ENCODE measurements around the gene ARMC3. TPM values are rescaled to one million over a fixed set of nuclear protein-coding genes. Genes with fewer than 3 reads are reported as not detected.

Gene ARMC3, protein sequence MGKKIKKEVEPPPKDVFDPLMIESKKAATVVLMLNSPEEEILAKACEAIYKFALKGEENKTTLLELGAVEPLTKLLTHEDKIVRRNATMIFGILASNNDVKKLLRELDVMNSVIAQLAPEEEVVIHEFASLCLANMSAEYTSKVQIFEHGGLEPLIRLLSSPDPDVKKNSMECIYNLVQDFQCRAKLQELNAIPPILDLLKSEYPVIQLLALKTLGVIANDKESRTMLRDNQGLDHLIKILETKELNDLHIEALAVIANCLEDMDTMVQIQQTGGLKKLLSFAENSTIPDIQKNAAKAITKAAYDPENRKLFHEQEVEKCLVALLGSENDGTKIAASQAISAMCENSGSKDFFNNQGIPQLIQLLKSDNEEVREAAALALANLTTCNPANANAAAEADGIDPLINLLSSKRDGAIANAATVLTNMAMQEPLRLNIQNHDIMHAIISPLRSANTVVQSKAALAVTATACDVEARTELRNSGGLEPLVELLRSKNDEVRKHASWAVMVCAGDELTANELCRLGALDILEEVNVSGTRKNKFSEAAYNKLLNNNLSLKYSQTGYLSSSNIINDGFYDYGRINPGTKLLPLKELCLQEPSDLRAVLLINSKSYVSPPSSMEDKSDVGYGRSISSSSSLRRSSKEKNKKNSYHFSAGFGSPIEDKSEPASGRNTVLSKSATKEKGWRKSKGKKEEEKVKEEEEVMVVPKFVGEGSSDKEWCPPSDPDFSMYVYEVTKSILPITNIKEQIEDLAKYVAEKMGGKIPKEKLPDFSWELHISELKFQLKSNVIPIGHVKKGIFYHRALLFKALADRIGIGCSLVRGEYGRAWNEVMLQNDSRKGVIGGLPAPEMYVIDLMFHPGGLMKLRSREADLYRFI
- under 1 TPM in 1 of 2 donors, not detected in 1; 0.05 TPM for total RNA-seq
- not detected for polyA plus RNA-seq

DNA sequence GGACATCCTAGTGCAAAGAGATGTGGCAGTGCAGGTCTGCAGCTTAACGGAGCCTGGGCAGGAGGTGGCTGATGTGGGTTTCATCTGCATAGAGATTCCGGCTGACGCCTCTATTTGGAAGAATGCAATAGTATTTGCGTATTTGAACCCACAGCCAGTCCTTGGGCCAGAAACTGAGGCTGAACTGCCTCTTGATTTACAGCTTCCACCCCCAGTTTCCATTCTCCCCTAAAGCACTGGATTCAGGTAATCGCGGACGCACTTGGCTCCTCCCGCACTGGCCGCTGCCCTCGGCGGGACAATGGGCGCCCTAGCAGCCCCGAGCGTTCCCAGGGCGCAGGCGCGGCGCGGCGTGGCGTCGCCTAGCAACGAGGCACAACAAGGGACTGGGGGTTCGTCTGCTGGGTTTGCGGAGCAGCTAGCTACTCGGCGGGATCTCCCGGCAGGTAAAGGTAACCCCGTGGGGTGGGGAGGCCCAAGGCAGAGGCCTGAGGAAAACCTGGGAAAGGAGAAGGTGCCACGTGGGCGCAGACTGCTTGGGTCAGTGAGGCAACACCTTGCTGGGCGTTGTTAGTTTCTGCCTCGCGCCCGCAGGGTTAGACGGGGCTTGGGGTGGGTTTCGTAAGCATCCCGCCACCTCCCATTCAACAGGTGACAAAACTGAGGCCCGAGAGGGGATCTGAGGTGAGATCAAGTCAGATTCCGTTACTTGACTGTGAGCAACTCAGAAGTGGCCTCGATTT is at the start of gene ARMC3:
Gene ARMC3 (plus strand): TSS at position 393 of the 743 bp plus-strand sequence. CDS start 3,944 bp downstream, outside the sequence.
- H3K27me3 ChIP-seq (ENCODE audit: control insufficient read depth in 4 of 4, insufficient read depth in 4 of 4, low read length in 3 of 4) = peaks cover 0 to 2% (median 0%) of the 10 kb centered on the region in 4 donors
- H3K27ac ChIP-seq (ENCODE audit: low read depth in 1 of 2, low read length in 2 of 2) = no peak within 1 kb of the TSS
- TF ChIP-seq FOXA1 (IDR thresholded peaks at IDR 0.05) = no peak
- TF ChIP-seq RXRA (IDR thresholded peaks at IDR 0.05) = no peak
- TF ChIP-seq HNF4A (conservative IDR thresholded peaks at IDR 0.05) = no peak
- TF ChIP-seq, protein P1, sequence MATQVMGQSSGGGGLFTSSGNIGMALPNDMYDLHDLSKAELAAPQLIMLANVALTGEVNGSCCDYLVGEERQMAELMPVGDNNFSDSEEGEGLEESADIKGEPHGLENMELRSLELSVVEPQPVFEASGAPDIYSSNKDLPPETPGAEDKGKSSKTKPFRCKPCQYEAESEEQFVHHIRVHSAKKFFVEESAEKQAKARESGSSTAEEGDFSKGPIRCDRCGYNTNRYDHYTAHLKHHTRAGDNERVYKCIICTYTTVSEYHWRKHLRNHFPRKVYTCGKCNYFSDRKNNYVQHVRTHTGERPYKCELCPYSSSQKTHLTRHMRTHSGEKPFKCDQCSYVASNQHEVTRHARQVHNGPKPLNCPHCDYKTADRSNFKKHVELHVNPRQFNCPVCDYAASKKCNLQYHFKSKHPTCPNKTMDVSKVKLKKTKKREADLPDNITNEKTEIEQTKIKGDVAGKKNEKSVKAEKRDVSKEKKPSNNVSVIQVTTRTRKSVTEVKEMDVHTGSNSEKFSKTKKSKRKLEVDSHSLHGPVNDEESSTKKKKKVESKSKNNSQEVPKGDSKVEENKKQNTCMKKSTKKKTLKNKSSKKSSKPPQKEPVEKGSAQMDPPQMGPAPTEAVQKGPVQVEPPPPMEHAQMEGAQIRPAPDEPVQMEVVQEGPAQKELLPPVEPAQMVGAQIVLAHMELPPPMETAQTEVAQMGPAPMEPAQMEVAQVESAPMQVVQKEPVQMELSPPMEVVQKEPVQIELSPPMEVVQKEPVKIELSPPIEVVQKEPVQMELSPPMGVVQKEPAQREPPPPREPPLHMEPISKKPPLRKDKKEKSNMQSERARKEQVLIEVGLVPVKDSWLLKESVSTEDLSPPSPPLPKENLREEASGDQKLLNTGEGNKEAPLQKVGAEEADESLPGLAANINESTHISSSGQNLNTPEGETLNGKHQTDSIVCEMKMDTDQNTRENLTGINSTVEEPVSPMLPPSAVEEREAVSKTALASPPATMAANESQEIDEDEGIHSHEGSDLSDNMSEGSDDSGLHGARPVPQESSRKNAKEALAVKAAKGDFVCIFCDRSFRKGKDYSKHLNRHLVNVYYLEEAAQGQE (IDR thresholded peaks at IDR 0.05) = no peak
- TF ChIP-seq TAF1 (conservative IDR thresholded peaks at IDR 0.05) = no peak
- TF ChIP-seq, protein P2, sequence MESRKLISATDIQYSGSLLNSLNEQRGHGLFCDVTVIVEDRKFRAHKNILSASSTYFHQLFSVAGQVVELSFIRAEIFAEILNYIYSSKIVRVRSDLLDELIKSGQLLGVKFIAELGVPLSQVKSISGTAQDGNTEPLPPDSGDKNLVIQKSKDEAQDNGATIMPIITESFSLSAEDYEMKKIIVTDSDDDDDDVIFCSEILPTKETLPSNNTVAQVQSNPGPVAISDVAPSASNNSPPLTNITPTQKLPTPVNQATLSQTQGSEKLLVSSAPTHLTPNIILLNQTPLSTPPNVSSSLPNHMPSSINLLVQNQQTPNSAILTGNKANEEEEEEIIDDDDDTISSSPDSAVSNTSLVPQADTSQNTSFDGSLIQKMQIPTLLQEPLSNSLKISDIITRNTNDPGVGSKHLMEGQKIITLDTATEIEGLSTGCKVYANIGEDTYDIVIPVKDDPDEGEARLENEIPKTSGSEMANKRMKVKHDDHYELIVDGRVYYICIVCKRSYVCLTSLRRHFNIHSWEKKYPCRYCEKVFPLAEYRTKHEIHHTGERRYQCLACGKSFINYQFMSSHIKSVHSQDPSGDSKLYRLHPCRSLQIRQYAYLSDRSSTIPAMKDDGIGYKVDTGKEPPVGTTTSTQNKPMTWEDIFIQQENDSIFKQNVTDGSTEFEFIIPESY (IDR thresholded peaks at IDR 0.05) = no peak
- WGBS = 12% methylated on average over 41 of the region's 41 CpGs
- H3K9ac ChIP-seq (ENCODE audit: low read depth in 1 of 2, low read length in 2 of 2) = no peak within 1 kb of the TSS
- H3K4me1 ChIP-seq (ENCODE audit: control insufficient read depth in 4 of 4, insufficient read depth in 4 of 4, low read length in 3 of 4) = peaks cover 0 to 3% (median 0%) of the 10 kb centered on the region in 4 donors
- peak; percentile 68 for DNase-seq (ENCODE audit: low spot score)
- peak within 1 kb of the TSS in 2 of 3 donors; percentile 3 to 40 for H3K4me3 ChIP-seq (ENCODE audit: low read depth in 1 of 3, low read length in 3 of 3)
- no peaks in the 10 kb centered on the region for H3K9me3 ChIP-seq (ENCODE audit: control insufficient read depth in 4 of 4, low read length in 3 of 4)
- no peaks in the 10 kb centered on the region for H3K36me3 ChIP-seq (ENCODE audit: control insufficient read depth in 4 of 4, insufficient read depth in 3 of 4, low read depth in 1 of 4, low read length in 3 of 4)

DNA sequence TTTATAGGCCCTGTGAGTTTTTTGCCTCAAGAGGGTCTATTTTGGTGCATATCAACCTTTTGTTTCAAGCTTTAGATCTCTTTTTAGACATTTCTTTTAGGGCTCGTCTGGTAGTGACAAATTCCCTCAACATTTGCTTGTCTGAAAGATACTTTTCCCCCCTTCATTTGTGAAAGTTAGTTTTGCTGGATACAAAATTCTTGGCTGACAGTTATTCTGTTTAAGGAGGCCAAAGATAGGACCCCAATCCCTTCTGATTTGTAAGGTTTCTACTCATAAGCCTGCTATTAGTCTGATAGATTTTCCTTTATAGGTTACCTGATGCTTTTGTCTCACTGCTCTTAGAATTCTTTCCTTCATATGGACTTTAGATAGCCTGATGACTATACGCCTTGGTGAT is 36.1 kb upstream of the ARMC3 start:
- no peak overlapping the region for H3K4me3 ChIP-seq (ENCODE audit: low read depth in 1 of 3, low read length in 3 of 3)
- no peak overlapping the region for H3K9ac ChIP-seq (ENCODE audit: low read depth in 1 of 2, low read length in 2 of 2)
- no peak overlapping the region for H3K27ac ChIP-seq (ENCODE audit: low read depth in 1 of 2, low read length in 2 of 2)
- no peak for DNase-seq (ENCODE audit: low spot score)
- no peaks in the 10 kb centered on the region for H3K27me3 ChIP-seq (ENCODE audit: control insufficient read depth in 4 of 4, insufficient read depth in 4 of 4, low read length in 3 of 4)
- H3K9me3 ChIP-seq (ENCODE audit: control insufficient read depth in 4 of 4, low read length in 3 of 4) = peaks cover 0 to 4% (median 0%) of the 10 kb centered on the region in 4 donors
- WGBS = 81% methylated on average over 2 of the region's 2 CpGs
- no peaks in the 10 kb centered on the region for H3K4me1 ChIP-seq (ENCODE audit: control insufficient read depth in 4 of 4, insufficient read depth in 4 of 4, low read length in 3 of 4)
- no peaks in the 10 kb centered on the region for H3K36me3 ChIP-seq (ENCODE audit: control insufficient read depth in 4 of 4, insufficient read depth in 3 of 4, low read depth in 1 of 4, low read length in 3 of 4)
- no peak for TF ChIP-seq RAD21 (IDR thresholded peaks at IDR 0.05)
- TF ChIP-seq, protein P3, sequence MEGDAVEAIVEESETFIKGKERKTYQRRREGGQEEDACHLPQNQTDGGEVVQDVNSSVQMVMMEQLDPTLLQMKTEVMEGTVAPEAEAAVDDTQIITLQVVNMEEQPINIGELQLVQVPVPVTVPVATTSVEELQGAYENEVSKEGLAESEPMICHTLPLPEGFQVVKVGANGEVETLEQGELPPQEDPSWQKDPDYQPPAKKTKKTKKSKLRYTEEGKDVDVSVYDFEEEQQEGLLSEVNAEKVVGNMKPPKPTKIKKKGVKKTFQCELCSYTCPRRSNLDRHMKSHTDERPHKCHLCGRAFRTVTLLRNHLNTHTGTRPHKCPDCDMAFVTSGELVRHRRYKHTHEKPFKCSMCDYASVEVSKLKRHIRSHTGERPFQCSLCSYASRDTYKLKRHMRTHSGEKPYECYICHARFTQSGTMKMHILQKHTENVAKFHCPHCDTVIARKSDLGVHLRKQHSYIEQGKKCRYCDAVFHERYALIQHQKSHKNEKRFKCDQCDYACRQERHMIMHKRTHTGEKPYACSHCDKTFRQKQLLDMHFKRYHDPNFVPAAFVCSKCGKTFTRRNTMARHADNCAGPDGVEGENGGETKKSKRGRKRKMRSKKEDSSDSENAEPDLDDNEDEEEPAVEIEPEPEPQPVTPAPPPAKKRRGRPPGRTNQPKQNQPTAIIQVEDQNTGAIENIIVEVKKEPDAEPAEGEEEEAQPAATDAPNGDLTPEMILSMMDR (IDR thresholded peaks at IDR 0.05; ENCODE audit: low read depth, low read length, missing input control) = no peak
- no peak for TF ChIP-seq FOXA2 (IDR thresholded peaks at IDR 0.05)
- no peak for TF ChIP-seq SP1 (IDR thresholded peaks at IDR 0.05)
- no peak for TF ChIP-seq NR2F2 (IDR thresholded peaks at IDR 0.05)
- TF ChIP-seq FOXA1 (IDR thresholded peaks at IDR 0.05) = no peak
- no peak for TF ChIP-seq RXRA (IDR thresholded peaks at IDR 0.05)
- TF ChIP-seq, protein P2 (IDR thresholded peaks at IDR 0.05) = no peak
- no peak for TF ChIP-seq HNF4G (IDR thresholded peaks at IDR 0.05)
- TF ChIP-seq, protein P1 (IDR thresholded peaks at IDR 0.05) = no peak
- TF ChIP-seq, protein P4, sequence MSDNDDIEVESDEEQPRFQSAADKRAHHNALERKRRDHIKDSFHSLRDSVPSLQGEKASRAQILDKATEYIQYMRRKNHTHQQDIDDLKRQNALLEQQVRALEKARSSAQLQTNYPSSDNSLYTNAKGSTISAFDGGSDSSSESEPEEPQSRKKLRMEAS (IDR thresholded peaks at IDR 0.05) = no peak

Data from liver (tissue), 9 donors.